GM06990 (cell line): ENCODE data around the gene EXTL2.

Source experiments
- DNase-seq: peaks from one replicate; pipeline ENCODE4 v3.0.0-alpha.2; 2011; ENCODE audit not compliant: insufficient read length; ENCODE audit errors: extremely low read depth
- H3K27me3 ChIP-seq: replicated peaks from 2 replicates; pipeline ENCODE4 v1.6.0; 2011; ENCODE audit warnings: low read length; ENCODE audit not compliant: control insufficient read depth, insufficient read depth
- H3K36me3 ChIP-seq: 2 replicates; pipeline ENCODE4 v1.5.1; 2011; ENCODE audit warnings: low read length; ENCODE audit not compliant: control insufficient read depth, insufficient read depth
- H3K4me3 ChIP-seq: replicated peaks from 2 replicates; pipeline ENCODE4 v1.5.1; 2011; ENCODE audit warnings: low read depth, mild to moderate bottlenecking, control low read depth, low read length
- TF ChIP-seq, protein P1 (sequence below): IDR thresholded peaks from 2 replicates; pipeline ENCODE4 v1.5.1; 2011; ENCODE audit warnings: low read length, control low read depth, mild to moderate bottlenecking, inconsistent platforms; ENCODE audit not compliant: insufficient read depth, poor library complexity, severe bottlenecking

The EXTL2 gene

DNA sequence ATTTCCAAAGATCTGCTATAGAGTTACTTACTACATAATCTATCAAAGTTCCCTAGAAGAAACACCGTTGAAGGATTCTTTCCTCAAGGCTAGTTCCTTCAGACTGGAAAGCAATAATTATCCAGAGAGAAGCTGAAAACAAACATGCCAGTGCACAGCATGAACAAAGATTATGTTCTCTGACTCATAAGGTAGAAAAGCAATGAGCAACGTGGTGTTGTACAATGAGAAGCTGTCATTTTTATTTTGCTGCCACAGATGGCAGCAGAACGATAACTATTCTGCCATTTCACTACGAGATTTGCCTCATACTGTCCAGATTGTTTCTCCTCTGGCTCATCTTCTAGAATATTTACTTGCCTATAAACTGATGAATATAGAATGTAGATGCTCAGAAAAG, 10.7 kb downstream of the EXTL2 start:
- no peak overlapping the region for H3K4me3 ChIP-seq
- H3K36me3 ChIP-seq, result no peaks in the 10 kb centered on the region
- no peak for DNase-seq
- TF ChIP-seq, protein P1, sequence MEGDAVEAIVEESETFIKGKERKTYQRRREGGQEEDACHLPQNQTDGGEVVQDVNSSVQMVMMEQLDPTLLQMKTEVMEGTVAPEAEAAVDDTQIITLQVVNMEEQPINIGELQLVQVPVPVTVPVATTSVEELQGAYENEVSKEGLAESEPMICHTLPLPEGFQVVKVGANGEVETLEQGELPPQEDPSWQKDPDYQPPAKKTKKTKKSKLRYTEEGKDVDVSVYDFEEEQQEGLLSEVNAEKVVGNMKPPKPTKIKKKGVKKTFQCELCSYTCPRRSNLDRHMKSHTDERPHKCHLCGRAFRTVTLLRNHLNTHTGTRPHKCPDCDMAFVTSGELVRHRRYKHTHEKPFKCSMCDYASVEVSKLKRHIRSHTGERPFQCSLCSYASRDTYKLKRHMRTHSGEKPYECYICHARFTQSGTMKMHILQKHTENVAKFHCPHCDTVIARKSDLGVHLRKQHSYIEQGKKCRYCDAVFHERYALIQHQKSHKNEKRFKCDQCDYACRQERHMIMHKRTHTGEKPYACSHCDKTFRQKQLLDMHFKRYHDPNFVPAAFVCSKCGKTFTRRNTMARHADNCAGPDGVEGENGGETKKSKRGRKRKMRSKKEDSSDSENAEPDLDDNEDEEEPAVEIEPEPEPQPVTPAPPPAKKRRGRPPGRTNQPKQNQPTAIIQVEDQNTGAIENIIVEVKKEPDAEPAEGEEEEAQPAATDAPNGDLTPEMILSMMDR, result no peak
- H3K27me3 ChIP-seq, result no peaks in the 10 kb centered on the region

DNA sequence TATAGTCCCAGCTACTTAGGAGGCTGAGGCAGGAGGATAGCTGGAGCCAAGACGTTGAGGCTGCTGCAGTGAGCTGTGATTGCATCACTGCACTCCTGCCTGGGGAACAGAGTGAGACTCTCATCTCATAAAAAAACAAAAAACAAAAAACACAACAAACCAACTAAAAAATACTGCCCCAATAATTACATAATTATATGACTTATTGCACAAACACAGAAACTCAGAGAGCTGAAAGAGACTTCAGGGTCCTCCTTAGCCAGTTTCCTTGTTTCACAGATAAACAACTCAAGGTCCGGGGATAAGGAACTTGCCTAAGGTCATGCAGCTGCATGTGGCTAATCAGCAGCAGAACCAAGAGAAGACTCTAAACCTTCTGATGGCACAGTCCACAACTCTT, 11.9 kb downstream of the EXTL2 start:
- TF ChIP-seq, protein P1, result no peak
- DNase-seq, result no peak
- H3K36me3 ChIP-seq, result no peaks in the 10 kb centered on the region
- H3K27me3 ChIP-seq, result no peaks in the 10 kb centered on the region
- no peak overlapping the region for H3K4me3 ChIP-seq

- H3K27me3 ChIP-seq, result no peaks in the 10 kb centered on the region
- H3K36me3 ChIP-seq, result no peaks in the 10 kb centered on the region; the same call in 1 of the 2 replicates
- TF ChIP-seq, protein P1, result no peak
- DNase-seq, result no peak
- no peak overlapping the region for H3K4me3 ChIP-seq
Observed at GRCh38 chr1:100881687-100882086, 13.0 kb downstream of the EXTL2 start.

- TF ChIP-seq, protein P1, result no peak
- no peaks in the 10 kb centered on the region for H3K27me3 ChIP-seq
- H3K4me3 ChIP-seq, result no peak overlapping the region
- H3K36me3 ChIP-seq, result no peaks in the 10 kb centered on the region; the same call in 1 of the 2 replicates
- no peak for DNase-seq
Observed at GRCh38 chr1:100879422-100879821, 15.2 kb downstream of the EXTL2 start.

- Histone ChIP-seq H3K36me3 (no peaks in the 10 kb centered on the region; the same call in 1 of the 2 replicates), H3K27me3 (no peaks in the 10 kb centered on the region), H3K4me3 (no peak overlapping the region)
- TF ChIP-seq, protein P1, result no peak
- no peak for DNase-seq
Observed at GRCh38 chr1:100876291-100876690, 18.4 kb downstream of the EXTL2 start.

DNA sequence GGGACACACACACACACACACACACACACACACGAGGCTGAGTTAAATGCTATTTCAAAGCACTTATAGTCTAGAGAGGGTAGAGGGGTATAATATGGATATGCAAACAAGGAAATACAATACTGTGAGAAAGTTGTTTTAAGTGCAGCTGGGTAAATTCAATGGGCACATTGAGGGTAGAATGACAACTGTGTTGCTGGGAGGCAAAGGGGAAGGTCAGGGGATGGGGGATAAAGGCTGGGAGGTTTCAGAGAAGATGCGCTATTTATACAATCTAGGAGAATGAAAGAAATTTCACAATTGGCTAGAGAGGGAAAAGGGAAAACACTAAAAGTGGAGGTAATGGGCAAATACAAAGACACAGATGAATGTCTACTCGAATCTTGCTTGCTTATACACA, 19.4 kb downstream of the EXTL2 start:
- H3K4me3 ChIP-seq, result no peak overlapping the region
- H3K36me3 ChIP-seq, result no peaks in the 10 kb centered on the region; the same call in 1 of the 2 replicates
- TF ChIP-seq, protein P1, result no peak
- DNase-seq, result no peak
- no peaks in the 10 kb centered on the region for H3K27me3 ChIP-seq
